Activated T-cell treated with anti-CD3 and anti-CD28 coated beads for 24 hours (primary cell): ENCODE measurements around the gene HPGDS.

Source experiments
- DNase-seq: peaks from one replicate; pipeline ENCODE4 v3.0.0-alpha.2; 2020; ENCODE audit warnings: low read depth

HPGDS gene

DNA sequence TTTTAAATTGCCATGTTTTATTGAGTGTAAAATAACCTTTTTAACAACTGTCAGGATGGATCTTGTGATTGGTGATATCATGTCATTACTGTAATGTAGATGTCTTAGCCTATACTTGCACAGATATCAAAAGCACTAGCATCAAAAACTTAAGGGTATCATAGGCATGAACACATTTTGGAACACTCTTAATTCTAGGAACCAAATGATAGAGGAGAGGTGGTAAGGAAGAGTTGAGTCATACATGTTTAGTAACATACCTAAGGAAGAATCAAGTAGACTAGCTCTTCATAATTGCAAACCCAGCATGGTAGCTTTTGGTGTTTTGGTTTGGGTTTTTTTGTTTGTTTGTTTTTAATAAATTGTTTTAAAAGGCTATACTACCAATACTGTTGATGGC lies 91.5 kb downstream of the HPGDS start:
- DNase-seq, result no peak
